Stimulated activated CD4-positive, alpha-beta T cell treated with anti-CD3 and anti-CD28 coated beads, Interleukin-12 subunit alpha, Interleukin-12 subunit beta, amount 100 ng/mL, for 24 hours (primary cell): ENCODE data around the gene CHRM5.

Experiments
- DNase-seq, 2 experiments: peaks; one replicate each; pipeline ENCODE4 v3.0.0-alpha.2; 2020; ENCODE audit warnings: low read depth in 2 of 2

The CHRM5 gene

GRCh38 chr15:33968224-33968623 lies at the start of gene CHRM5:
Gene CHRM5 (plus strand): TSS chr15:33968497. CDS start chr15:34062718, 94,221 bp downstream.
- no peak for DNase-seq

- no peak for DNase-seq
Measured at GRCh38 chr15:33923446-33923845, 44.9 kb upstream of the CHRM5 start.

- DNase-seq = no peak
Measured at GRCh38 chr15:33926260-33926659, 42.0 kb upstream of the CHRM5 start.

GRCh38 chr15:33932734-33933133 lies 35.6 kb upstream of the CHRM5 start:
- no peak for DNase-seq

GRCh38 chr15:33934396-33934795 lies 33.9 kb upstream of the CHRM5 start:
- no peak for DNase-seq

GRCh38 chr15:33934921-33935320 lies 33.4 kb upstream of the CHRM5 start:
- DNase-seq = no peak

GRCh38 chr15:33941279-33942063 lies 26.8 kb upstream of the CHRM5 start:
- no peak for DNase-seq

GRCh38 chr15:33946152-33946551 lies 22.1 kb upstream of the CHRM5 start:
- DNase-seq = no peak

GRCh38 chr15:33955945-33956344 lies 12.4 kb upstream of the CHRM5 start:
- no peak for DNase-seq

- no peak for DNase-seq
Measured at GRCh38 chr15:33956397-33956796, 11.9 kb upstream of the CHRM5 start.

GRCh38 chr15:33959844-33960548 lies 8.3 kb upstream of the CHRM5 start:
- DNase-seq = no peak

- DNase-seq = no peak
Measured at GRCh38 chr15:33960549-33960935, 7.8 kb upstream of the CHRM5 start.

- no peak for DNase-seq
Measured at GRCh38 chr15:33963831-33964664, 4.2 kb upstream of the CHRM5 start.

- DNase-seq = no peak
Measured at GRCh38 chr15:33964665-33965040, 3.6 kb upstream of the CHRM5 start.

- no peak for DNase-seq
Measured at GRCh38 chr15:33968821-33969220, 524 bp downstream of the CHRM5 start.

GRCh38 chr15:33971811-33972210 lies 3.5 kb downstream of the CHRM5 start:
- no peak for DNase-seq

- DNase-seq = no peak
Measured at GRCh38 chr15:33975022-33975565, 6.8 kb downstream of the CHRM5 start.

- DNase-seq = no peak
Measured at GRCh38 chr15:33980159-33980558, 11.9 kb downstream of the CHRM5 start.

GRCh38 chr15:33982516-33982915 lies 14.2 kb downstream of the CHRM5 start:
- no peak for DNase-seq

GRCh38 chr15:33985287-33985686 lies 17.0 kb downstream of the CHRM5 start:
- DNase-seq = no peak

- no peak for DNase-seq
Measured at GRCh38 chr15:33985751-33986150, 17.5 kb downstream of the CHRM5 start.

- DNase-seq = no peak
Measured at GRCh38 chr15:33987444-33987843, 19.1 kb downstream of the CHRM5 start.
